HFFc6 (cell line): ENCODE results near the gene PEX10. TPM values are rescaled to one million over a fixed set of nuclear protein-coding genes. Genes with fewer than 3 reads are reported as not detected.

ENCODE experiments used
- DNase-seq: peaks from one replicate; pipeline ENCODE4 v3.0.0-alpha.2; 2018
- H3K27ac Mint-ChIP-seq: 2 replicates; pipeline ENCODE4 v1.8.0; 2020; ENCODE audit warnings: mild to moderate bottlenecking, mixed read lengths
- H3K27me3 Mint-ChIP-seq: 2 replicates; pipeline ENCODE4 v1.8.0; 2021; ENCODE audit warnings: mild to moderate bottlenecking, moderate library complexity, mixed read lengths; ENCODE audit not compliant: insufficient read depth
- H3K36me3 Mint-ChIP-seq: 2 replicates; pipeline ENCODE4 v1.8.0; 2021; ENCODE audit warnings: low read depth, mixed read lengths
- H3K4me1 Mint-ChIP-seq: 2 replicates; pipeline ENCODE4 v1.8.0; 2020; ENCODE audit warnings: low read depth, mixed read lengths
- H3K4me3 Mint-ChIP-seq: 2 replicates; pipeline ENCODE4 v1.8.0; 2020; ENCODE audit warnings: mild to moderate bottlenecking, moderate library complexity, mixed read lengths
- H3K9me3 Mint-ChIP-seq: 2 replicates; pipeline ENCODE4 v1.8.0; 2020; ENCODE audit warnings: mild to moderate bottlenecking, mixed read lengths
- total RNA-seq, 6 experiments: library from RNA; stranded (reverse); fragmentation: NEBNext Ultra II Directional; extraction: Animal tissue kit (Norgen Biotek cat#: 25700); gene quantifications; 2 replicates in 1 of 6; 3 replicates in 5 of 6; pipeline ENCODE4 v1.2.3, GENCODE V29; 2021
- TF ChIP-seq, protein P1 (sequence below): fragments of 200-600 bp; sonication (generic); IDR thresholded peaks from 2 replicates; pipeline ENCODE4 v1.5.0; 2021; ENCODE audit warnings: antibody characterized with exemption, mild to moderate bottlenecking

The PEX10 gene
- total RNA-seq, 6 experiments from 2014 or later, result 25.4 to 29.8 (median 26.4) TPM

DNA sequence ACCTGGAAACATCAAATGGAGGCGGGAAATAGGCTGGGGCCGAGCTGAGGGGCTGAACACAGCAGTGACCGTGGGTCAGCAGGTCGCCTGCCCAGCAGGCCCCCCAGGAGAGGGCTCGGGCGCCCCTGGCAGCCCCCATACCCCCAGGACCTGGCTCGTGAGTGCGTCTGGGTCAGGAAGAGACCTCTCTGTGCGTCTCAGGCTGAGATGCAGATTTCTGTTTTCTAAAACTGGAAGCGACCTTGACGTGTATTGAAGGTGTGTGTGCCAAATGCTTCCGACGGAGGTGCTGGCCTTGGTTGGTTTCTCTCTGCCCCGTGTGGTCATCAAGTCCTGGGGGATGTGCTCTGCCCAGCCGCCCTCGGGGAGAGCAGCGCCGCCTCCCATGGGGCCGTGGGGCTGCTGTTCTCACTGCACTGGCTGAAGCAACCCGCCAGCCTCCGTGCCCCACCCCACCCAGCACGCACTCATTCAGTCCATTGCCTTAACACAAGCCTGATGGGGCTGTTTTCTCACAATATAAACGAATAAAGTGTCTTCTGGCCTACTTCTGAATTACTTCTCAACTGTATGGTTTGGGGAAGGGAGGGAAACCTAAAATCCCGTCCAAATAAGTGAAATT lies 7.4 kb downstream of the PEX10 start:
- Mint-ChIP-seq H3K4me1 (peaks cover 11% of the 10 kb centered on the region), H3K27ac (peak overlapping the region; percentile 65), H3K36me3 (peaks cover 22% of the 10 kb centered on the region), H3K9me3 (no peaks in the 10 kb centered on the region), H3K27me3 (peaks cover 5% of the 10 kb centered on the region), H3K4me3 (no peak overlapping the region)
- TF ChIP-seq, protein P1, sequence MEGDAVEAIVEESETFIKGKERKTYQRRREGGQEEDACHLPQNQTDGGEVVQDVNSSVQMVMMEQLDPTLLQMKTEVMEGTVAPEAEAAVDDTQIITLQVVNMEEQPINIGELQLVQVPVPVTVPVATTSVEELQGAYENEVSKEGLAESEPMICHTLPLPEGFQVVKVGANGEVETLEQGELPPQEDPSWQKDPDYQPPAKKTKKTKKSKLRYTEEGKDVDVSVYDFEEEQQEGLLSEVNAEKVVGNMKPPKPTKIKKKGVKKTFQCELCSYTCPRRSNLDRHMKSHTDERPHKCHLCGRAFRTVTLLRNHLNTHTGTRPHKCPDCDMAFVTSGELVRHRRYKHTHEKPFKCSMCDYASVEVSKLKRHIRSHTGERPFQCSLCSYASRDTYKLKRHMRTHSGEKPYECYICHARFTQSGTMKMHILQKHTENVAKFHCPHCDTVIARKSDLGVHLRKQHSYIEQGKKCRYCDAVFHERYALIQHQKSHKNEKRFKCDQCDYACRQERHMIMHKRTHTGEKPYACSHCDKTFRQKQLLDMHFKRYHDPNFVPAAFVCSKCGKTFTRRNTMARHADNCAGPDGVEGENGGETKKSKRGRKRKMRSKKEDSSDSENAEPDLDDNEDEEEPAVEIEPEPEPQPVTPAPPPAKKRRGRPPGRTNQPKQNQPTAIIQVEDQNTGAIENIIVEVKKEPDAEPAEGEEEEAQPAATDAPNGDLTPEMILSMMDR, result no peak
- DNase-seq, result no peak

GRCh38 chr1:2404142-2404889 lies 8.0 kb downstream of the PEX10 start:
- Mint-ChIP-seq H3K27ac (0 out of 2 replicates have a peak overlapping the region, but pooled peaks have one; percentile 51), H3K27me3 (peaks cover 5% of the 10 kb centered on the region), H3K4me1 (peaks cover 11% of the 10 kb centered on the region), H3K36me3 (peaks cover 25% of the 10 kb centered on the region), H3K9me3 (no peaks in the 10 kb centered on the region), H3K4me3 (no peak overlapping the region)
- DNase-seq, result no peak
- TF ChIP-seq, protein P1, result no peak

DNA sequence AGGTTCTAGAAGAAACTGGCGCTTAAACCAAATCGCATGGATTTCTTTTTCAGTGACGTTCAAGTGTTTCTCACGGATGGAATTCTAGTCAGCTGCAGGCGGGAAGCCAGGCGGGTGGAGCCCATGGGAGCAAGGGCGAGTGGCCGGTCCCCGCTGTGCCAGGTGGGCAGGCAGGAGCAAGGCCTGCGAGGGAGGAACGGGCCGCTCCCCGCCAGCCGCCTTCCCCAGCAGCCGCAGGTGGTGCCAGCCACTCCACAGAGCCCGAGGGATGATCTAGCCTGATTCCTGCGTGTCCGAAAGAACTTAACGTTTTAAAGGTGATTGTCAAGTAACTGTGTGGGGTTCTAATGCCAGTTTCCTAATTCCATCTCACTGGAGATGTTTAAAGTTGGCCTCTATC lies 9.1 kb downstream of the PEX10 start:
- Mint-ChIP-seq H3K9me3 (no peaks in the 10 kb centered on the region), H3K36me3 (peaks cover 29% of the 10 kb centered on the region), H3K27ac (no peak overlapping the region), H3K27me3 (peaks cover 3% of the 10 kb centered on the region; the same call in 1 of the 2 replicates), H3K4me3 (no peak overlapping the region), H3K4me1 (peaks cover 11% of the 10 kb centered on the region)
- DNase-seq, result no peak
- TF ChIP-seq, protein P1, result no peak

GRCh38 chr1:2402420-2402819 lies 9.9 kb downstream of the PEX10 start:
- Mint-ChIP-seq H3K4me1 (peaks cover 11% of the 10 kb centered on the region), H3K4me3 (no peak overlapping the region), H3K9me3 (no peaks in the 10 kb centered on the region), H3K27ac (no peak overlapping the region; the same call in 1 of the 2 replicates), H3K36me3 (peaks cover 29% of the 10 kb centered on the region), H3K27me3 (peaks cover 2% of the 10 kb centered on the region; the same call in 1 of the 2 replicates)
- TF ChIP-seq, protein P1, result no peak
- DNase-seq, result no peak

DNA sequence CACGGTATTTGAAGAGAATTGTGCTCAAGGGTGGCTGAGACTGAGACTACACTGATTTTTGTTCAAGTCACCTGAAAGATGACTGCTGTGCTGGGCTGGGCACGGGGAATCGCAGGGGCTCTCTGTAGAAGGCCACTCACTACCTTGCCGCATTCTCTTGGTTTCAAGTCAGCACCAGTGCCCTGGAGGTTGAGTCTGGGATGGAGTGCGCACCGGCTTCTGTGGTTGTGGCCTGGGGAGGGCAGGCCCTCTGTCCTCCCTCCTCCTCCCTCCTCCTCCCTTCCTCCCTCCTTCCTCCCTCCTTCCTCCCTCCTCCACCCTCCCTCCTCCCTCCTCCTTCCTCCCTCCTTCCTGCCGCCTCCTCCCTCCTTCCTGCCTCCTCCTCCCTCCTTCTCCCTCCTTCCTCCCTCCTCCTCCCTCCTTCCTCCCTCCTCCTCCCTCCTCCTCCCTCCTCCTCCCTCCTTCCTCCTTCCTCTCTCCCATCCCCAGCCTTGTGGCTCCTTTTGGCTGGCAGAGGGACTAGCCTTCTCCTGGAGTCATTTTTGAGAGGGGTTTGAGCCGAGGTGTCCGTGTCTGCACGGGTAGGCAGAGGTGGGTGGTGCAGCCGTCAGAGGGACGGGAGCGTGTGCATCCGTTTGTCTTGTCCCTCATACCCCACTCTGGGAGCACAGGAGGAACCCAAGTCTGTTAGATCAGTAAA lies 11.3 kb downstream of the PEX10 start:
- Mint-ChIP-seq H3K4me1 (peaks cover 10% of the 10 kb centered on the region), H3K27me3 (no peaks in the 10 kb centered on the region; the same call in 1 of the 2 replicates), H3K9me3 (no peaks in the 10 kb centered on the region), H3K27ac (peak overlapping the region; percentile 68), H3K4me3 (no peak overlapping the region), H3K36me3 (peaks cover 38% of the 10 kb centered on the region)
- TF ChIP-seq, protein P1, result no peak
- no peak for DNase-seq
